SHP77 treated with DMSO at 0.1 percent for 48 hours (cell line): Measurements from ENCODE around the gene GADD45B.
"Not testable (repeated sequence)": the region's sequence is repeated elsewhere in the genome, so short reads cannot be mapped to it uniquely, and the experiment has no call there.

Source experiments
- DNase-seq: peaks from one replicate; lab custom pipeline; 2025; lab: John Stamatoyannopoulos, UW

GADD45B gene

DNA sequence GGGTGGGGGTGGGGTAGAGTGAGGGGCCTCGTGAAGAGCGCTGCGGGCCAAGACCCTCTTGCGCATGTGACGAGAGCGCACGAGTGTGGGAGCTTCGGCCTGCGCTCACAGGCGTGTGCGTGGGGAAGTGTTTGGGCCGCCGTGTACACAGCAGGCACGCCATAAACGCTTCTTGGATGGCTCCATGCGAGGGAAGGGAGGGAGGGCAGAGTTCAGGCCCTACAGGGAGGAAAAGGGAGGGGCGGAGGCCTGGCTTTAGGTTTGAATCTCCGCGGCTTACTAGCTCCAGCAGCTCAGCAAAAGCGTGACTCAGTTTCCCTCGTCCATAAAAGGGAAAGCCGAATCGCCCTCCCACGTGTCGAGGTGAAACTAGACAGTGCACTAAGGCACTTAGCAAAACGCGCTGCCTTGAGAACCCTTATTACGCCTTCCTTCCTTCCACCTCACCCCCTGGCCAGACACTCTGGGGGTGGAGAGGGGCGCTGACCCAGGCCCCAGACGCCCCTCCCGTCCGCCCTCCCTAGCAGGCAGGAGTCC lies 12.5 kb downstream of the GADD45B start:
- no peak for DNase-seq

DNA sequence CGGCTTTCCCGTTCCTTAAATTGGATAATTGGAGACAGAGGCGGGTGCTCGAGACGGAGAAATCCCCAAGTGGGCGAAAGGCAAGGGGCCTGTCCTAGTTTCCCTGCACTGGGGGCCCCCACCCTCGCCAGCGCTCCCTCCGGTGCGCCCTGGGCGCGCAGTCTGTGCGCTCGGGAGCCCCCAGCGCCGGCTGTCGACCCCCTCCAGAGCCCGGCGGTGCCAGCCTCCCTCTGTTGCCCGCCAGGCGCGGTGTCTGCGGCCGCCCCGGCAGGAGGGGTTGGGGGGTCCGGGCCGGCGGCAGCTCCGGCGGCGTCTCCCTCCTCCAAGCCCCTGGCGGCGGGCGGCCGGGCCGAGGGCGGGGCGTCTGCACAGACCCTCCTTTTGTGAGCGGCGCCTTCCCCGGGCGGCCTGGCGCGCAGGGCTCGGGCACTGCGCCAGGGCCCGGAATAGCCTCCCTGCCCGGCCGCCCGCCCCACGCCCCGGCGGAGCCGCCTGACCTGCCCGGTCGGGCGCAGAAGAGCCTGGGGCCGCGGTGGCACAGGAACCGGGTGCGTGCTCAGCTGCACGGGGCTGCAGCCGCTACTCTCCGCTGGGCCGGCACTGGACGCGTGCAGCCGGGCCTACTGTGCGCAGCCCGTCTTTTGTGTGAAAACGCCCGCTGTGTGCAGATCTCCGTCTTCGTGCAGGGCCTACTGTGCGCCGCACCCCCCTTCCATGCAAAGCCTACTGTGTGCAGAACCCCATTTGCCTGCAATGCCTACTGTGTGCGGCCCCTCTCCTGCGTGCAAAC lies 13.2 kb downstream of the GADD45B start:
- no peak for DNase-seq

DNA sequence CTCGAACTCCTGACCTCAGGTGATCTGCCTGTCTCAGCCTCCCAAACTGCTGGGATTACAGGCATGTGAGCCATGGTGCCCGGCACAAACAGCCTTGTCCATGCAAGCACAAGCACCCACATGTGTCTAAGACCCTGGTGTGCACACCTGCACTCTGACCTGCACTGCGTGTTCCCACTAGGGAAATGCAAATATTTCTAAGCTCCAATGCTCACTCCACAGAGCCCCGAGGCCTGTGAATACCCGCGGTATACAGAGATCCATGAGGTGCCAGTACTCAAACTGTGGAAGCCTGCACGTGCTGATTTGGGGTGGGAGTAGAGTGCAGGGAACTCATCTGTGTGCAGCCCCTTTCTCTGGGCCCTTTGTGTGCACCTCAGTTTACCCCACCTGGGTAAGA lies 14.7 kb downstream of the GADD45B start:
- DNase-seq: no peak

DNA sequence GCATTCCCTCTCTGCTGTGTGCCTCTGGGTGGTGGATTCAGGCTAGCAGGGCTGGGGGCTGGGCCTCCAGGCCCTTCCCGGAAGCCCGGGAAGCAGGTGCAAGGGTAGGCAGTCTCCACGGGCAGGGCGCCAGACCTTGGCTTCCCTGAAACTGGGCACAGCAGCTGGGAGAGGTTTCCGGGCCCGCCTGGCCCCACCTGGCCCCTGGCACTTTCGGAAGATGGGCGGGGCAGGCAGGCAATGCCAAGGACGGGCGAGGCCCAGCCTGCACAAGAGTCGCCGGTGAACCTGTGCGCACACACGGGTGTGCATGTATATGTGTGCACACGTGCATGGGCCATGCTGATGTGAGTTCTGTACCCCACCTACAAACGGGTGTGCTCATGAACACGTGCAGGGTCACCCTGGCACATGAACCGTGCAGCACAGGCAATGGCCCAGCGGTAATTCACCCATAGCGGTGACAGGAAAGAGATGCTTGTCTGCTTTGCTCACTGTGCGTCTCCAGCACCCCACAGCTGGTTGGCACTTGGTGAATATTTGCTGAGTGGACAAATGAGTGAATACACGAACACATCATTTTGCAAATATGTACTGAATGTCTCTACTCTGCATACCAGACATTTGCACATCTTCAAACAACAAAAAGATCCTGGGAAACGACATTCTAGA lies 15.3 kb downstream of the GADD45B start:
- DNase-seq: peak; percentile 85

DNA sequence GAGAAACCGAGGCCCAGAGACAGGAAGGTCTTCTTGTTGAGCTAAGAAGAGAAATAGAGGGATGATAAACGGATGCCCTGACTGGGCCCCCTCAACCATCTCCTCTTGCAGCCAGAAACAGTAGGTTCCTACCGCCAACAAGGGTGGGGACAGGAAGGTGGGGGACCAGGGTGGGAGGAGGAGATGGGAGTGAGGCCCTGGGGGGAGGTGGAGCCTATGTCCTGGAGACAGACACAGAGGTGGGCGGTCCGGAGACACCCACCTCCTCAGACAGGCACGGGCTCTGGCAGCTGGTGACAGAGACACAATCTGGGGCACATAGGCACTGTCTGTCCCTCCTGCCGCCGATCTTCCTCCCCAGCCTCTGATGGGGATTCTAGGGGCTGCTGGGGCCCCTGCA lies 16.9 kb downstream of the GADD45B start:
- DNase-seq: no peak

DNA sequence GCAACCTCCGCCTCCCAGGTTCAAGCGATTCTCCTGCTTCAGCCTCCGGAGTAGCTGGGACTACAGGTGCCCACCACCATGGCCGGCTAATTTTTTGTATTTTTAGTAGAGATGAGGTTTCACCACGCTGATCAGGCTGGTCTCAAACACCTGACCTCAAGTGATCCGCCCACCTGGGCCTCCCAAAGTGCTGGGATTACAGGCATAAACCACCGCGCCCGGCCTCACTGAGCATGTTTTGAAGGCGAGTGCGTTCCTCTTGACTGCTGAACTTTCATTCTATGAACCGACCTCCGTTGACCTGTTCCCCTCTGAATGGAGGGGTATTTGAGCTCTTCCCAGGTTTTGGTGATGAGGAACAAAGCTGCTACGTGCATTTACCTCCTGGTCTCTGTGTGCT lies 17.5 kb downstream of the GADD45B start:
- not testable (repeated sequence) for DNase-seq

DNA sequence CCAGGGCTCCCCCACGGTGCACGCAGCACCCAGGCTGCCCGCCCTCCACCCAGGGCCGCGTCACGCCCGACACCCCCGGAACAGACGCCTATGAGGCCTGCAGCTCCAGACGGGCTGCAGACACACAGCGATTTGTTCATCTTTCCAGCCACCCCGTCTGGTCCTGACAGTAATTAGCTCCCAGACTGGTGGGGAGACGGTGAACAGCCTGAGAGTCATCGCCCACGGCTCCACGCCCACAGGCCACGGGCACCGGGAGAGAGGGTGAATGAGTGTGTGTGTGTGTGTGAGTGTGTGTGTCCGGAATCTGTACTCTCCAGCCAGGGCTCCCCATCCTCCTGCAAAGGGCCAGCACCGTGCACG lies 18.1 kb downstream of the GADD45B start:
- DNase-seq: no peak

DNA sequence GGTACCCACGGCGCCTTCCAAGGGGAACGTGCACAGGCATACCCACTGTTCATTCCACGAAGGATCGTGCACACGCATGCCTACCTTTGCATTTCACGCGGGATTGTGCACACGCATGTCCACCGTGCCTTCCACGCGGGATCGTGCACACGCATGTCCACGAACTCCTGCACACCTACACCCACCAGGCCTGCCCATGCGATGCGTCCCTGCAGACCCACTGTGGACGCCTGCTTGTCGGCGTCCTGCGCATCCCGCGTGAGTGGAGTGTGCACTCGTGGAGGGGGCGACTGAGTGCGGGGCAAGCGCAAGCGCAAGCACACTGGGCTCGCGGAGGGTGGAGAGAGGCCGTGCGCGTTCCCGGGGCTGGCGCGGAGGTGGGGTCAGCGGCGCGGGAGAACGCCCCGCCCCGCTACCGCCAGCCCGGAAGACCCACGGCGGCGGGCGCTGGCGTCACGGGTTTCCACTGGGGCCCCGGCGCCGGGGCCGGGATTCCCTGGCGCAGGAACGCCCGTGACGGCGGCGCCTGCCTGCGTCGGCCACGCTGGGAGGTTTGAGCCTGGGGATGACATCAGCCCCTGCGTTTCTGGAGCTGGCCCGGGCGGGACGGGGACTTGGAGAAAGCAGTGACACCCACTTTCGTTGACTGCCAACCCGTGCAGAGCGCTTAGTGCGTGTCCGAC lies 18.7 kb downstream of the GADD45B start:
- DNase-seq: no peak

DNA sequence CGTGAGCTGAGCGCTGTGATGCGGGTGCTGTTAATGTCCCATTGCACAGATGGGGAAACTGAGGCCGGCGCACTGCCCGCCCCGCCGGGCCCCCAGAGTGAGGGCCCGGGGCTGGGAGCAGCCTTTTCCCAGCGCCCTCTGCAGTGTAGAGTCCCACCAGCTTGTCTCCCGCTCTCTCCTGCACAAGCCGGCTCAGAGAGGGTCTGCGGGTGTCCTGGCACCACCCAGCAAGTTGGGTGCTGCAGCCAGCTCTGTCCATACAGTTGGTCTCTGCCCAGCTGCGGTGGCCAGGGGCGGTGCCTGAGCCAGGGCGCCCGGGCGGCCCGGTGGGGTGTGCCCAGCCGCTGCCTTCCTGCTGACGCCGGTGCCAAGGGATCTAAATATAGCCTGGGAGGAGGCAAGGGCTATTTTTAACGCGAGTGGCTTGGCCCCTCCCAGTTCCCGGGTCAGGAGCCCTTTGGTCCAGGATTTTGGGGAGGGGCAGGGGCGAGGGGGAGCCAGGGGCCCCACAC lies 19.3 kb downstream of the GADD45B start:
- DNase-seq: peak; percentile 36

DNA sequence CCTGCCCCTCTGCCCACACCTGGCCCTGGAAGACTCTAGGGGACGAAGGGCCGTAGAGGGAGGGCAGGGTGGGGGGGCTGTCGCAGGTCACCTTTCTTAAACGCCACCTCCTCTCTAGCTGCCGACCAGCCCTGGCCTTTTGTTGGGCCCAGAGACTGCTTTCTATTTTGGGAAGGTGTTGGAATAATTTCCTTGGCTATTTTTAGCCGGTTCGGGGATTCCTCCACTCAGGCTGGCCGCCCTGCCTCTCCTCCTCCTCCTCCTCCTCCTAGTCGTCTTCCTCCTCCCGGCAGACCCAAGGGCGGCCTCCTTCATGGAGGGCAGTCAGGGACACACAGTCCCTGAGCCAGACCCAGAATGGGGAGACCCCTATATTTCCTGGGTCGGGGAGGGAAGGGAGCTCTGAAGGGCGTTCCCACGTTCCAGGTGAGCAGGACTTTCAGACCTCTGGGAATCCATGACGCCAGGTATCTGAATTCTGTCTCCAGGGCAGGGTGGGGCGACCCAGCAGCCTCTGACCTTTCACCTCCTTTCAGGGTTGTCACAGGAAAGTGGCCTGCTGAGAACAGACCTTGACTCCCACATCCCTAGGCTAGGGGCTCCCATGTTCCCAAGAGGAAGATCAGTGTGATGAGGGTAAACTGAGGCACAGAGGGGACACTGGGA lies 19.9 kb downstream of the GADD45B start:
- DNase-seq: no peak

DNA sequence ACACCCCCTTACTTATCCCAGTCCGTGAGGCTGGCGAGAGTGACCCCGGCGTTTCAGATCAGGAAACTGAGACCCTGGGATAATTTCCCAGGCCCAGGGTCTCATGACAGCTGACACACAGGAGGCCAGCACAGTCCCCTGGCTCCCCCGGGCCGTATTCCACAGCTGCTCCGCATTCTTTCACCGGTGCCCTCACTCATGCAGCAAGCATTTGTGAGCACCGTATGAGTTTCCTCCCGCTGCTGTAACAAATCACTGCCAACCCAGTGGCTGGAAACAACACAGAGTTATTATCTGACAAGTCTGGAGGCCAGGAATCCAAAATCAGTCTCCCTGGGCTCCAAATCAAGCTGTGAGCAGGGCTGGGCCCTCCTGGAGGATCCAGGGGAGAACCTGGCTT lies 21.3 kb downstream of the GADD45B start:
- no peak for DNase-seq

DNA sequence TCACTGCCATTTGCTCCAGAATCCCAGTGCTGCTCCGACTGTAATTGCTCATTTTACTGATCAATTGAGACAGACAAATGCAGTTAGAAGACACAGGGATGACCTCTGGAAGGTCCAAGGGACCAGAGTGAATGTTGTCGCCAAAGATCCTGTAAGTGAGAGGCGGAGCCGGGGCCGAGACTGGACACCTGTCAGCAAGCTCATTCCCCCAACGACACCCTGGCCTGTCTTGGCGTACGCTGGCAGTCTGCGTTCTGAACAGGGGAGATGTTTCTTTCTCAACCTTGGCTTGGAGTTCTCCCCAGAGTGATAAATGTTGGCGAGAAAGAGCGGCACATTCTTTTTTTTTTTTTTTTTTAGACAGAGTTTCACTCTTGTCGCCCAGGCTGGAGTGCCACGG lies 24.2 kb downstream of the GADD45B start:
- no peak for DNase-seq

DNA sequence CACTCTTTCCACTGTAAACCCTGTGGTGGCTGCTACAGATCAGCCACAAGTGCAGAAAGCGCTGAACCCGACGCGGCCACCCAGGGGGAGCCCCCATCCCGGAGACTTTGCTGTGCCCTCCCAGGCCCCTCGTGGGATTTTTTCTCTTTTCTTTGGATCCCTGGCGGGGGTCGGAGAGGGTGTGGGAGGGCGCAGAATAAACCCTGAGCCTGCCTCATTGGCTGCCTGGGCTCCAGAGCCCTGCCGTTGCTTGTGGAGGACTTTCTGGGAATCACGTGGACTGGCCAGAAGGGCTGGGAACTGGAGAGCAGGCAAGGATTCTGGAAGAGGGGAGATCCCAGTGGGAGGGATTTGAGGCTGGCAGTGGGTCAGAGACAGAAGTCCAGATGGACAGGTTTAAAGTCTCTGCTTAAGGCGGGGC lies 24.9 kb downstream of the GADD45B start:
- no peak for DNase-seq

DNA sequence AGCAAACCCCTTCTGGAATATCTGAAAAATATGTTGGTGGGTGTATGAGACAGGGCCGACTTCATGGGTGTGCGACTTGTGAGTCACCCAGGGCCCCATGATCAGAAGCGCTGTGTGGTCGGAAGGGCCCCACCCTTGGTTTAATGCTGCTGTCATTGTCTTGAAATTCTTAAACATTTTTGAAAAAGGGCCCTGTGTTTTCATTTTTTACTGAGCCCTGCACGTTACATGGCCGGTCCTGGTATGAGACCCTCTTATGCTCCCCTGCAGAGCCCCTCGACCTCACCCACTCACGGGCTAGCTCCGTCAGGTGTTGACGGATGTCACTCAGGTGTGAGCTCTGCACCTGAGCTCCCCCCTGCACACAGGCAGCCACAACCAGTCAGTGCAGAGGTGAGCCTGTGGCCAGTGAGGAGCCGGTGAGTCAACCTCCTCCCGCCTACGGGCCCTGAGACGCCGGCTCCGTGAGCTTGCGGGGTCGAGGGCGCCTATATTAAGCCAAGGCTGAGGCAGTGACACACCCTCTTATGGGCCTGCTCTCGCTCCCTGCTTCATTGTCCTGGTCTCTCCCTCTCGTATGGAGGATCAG lies 27.7 kb downstream of the GADD45B start:
- DNase-seq: no peak

DNA sequence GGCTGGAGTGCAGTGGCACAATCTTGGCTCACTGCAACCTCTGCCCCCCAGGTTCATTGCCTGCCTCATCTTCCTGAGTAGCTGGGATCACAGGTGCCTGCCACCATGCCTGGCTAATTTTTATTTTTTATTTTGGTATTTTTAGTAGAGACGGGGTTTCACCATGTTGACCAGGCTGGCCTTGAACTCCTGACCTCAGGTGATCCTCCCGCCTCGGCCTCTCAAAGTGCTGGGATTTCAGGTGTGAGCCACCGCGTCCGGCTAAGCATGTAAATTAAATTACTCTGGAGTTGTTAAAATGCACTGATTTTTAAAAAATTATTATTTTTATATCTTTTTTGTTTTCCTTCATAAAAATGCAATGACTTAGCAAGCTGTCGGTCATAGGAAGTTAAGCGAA lies 30.7 kb downstream of the GADD45B start:
- not testable (repeated sequence) for DNase-seq

DNA sequence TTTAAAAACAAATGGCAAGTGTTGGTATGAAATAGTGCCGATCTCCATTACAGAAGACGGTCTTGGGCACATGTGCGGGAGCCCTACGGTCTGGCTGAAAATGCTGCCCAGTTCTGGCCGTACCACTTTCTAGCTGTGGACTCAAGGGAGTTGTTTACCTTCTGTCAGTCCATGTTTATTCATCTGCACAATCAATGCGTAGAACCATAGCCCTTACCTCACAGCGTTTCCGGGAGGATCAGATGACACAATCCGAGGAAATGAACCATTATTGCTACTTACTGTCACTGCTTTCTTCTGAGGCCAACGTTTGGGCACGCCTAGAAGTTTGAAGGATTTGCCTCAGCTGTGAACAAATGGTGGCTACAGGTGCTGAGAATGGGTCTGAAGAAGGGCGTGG lies 31.2 kb downstream of the GADD45B start:
- DNase-seq: peak; percentile 95

DNA sequence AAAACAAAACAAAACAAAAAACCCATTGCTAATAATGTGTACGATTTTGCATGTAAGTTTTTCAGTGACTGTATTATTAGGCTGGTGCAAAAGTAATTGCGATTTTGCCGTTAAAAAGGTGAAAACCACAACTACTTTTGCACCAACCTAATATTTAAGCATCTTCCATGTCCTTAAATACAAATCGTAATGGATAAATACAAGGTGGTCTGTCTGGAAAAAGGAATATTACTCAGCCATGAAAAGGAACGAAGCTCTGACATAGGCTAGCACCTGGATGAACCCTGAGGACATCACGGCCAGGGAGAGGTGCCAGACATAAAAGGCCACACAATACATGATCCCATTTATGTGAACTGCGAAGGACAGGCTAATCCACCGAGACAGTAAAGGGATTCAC lies 33.2 kb downstream of the GADD45B start:
- DNase-seq: no peak

DNA sequence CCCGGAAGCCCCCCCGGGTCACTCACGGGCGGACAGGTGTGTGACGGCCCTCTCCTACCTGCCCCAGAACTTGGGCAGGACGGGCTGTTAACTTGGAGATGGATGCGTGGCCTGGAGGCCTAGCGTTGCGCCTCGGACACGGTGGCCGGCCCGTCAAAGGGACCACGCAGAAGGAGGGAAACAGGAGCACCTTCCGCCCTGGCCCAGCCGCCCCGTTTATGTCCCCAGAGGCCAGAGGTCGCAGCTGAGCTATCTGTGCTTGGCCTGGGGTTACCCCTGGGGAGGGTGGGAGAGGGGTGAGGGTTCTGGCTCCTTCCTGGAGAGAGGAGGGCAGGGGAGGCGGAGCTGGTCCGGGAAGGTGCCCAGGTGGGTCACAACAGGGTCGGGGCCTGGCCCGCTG lies 35.6 kb downstream of the GADD45B start:
- DNase-seq: no peak

DNA sequence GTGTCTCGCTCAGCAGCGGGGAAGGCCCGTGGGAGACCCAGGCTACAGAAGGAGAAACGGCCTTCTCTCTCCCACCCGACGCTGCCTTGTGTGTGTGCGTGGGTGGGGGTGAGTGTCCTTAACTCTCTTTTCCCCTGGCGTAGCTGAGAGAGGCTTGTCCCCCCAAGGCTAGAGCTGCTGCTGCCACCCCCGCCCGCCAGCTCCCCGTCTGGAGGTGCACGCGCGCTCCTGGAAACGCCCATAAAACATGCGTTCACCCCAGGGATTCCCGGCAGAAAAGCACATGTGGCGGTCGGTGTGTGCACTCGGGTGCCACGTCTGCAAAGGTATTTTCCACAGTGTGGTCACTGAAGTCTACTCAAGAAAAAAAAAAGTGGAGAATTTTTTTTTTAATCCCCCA lies 36.1 kb downstream of the GADD45B start:
- DNase-seq: no peak

DNA sequence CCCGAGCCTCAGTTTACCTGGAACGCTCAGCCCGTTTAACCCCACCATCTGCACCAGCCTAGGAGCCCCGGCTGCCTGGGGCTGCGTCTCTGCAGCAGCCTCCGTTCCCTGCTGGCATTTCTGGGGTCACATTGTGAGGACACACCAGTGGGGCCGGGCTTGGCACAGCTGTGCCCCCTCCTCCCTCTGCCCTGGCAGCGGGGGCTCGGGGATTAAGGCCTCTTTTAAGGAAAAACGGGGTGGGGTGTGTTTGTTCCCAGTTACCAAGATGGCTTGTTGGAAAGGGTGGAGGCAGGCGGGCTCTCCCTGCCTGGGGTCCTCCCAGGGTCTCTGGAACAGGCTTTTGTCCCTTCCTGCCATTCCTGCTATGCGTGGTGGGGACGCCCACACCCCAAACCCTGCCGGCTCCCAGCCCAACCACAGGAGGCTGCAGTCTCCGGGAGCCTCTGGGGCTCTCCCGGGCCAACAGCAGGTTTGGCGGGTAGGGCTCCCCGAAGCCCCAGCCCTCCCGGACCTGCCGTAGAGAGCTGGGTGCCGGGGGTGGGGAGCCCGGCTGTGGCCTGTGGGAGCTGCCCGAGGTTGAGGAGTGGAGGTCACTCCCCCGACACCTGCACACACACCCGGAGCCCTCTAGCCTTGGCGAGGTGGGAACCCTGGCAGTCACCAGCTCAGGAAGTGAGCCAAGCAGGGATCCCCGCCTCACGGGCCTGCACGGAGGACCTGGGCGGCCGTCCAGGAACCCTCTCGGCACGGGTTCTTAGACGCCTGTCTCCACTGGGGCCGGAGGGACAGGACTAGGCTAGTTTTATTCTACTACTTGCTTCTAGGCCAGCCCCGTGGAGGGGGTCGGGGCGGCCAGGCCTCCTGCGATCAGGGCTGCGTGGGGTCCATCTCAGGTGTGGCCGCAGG lies 36.9 kb downstream of the GADD45B start:
- no peak for DNase-seq
